Nephron progenitor cell (in vitro differentiated cells): Measurements from ENCODE around the gene LRRC8E.

Experiments used
- DNase-seq: peaks from one replicate; pipeline ENCODE4 v3.0.0; 2021
- H3K27ac Mint-ChIP-seq: 2 replicates; pipeline ENCODE4 v1.8.0; 2021; ENCODE audit warnings: mild to moderate bottlenecking, moderate library complexity, mixed read lengths
- H3K27me3 Mint-ChIP-seq: 2 replicates; pipeline ENCODE4 v1.8.0; 2021; ENCODE audit warnings: mild to moderate bottlenecking, low read depth, mixed read lengths; ENCODE audit not compliant: poor library complexity
- H3K36me3 Mint-ChIP-seq: 2 replicates; pipeline ENCODE4 v1.8.0; 2021; ENCODE audit warnings: low read depth, mixed read lengths
- H3K4me1 Mint-ChIP-seq: 2 replicates; pipeline ENCODE4 v1.8.0; 2021; ENCODE audit warnings: mixed read lengths
- H3K4me3 Mint-ChIP-seq: 2 replicates; pipeline ENCODE4 v1.8.0; 2021; ENCODE audit warnings: mild to moderate bottlenecking, moderate library complexity, mixed read lengths
- H3K9me3 Mint-ChIP-seq: 2 replicates; pipeline ENCODE4 v1.8.0; 2021; ENCODE audit warnings: mild to moderate bottlenecking, moderate library complexity, mixed read lengths
- CTCF ChIP-seq: fragments of 200-600 bp; sonication (generic); IDR thresholded peaks from 2 replicates; pipeline ENCODE4 v1.5.0; 2021; ENCODE audit warnings: antibody characterized with exemption

Gene LRRC8E

GRCh38 chr19:7911508-7912143, 23.3 kb downstream of the LRRC8E start:
- TF ChIP-seq CTCF, result no peak
- DNase-seq, result no peak
- H3K27ac Mint-ChIP-seq, result no peak overlapping the region
- H3K4me3 Mint-ChIP-seq, result no peak overlapping the region
- H3K36me3 Mint-ChIP-seq, result peaks cover 20% of the 10 kb centered on the region
- H3K4me1 Mint-ChIP-seq, result peaks cover 9% of the 10 kb centered on the region
- peaks cover 31% of the 10 kb centered on the region for H3K27me3 Mint-ChIP-seq
- no peaks in the 10 kb centered on the region for H3K9me3 Mint-ChIP-seq

- H3K4me3 Mint-ChIP-seq, result no peak overlapping the region
- no peaks in the 10 kb centered on the region for H3K9me3 Mint-ChIP-seq
- H3K27ac Mint-ChIP-seq, result no peak overlapping the region
- peaks cover 37% of the 10 kb centered on the region for H3K27me3 Mint-ChIP-seq
- no peak for TF ChIP-seq CTCF
- H3K36me3 Mint-ChIP-seq, result peaks cover 20% of the 10 kb centered on the region
- H3K4me1 Mint-ChIP-seq, result peaks cover 13% of the 10 kb centered on the region
- no peak for DNase-seq
These were observed 23.9 kb downstream of the LRRC8E start for GRCh38 chr19:7912144-7912696.

- no peak for DNase-seq
- Mint-ChIP-seq H3K27ac (peak overlapping the region; percentile 61), H3K9me3 (no peaks in the 10 kb centered on the region), H3K4me3 (no peak overlapping the region), H3K36me3 (peaks cover 20% of the 10 kb centered on the region), H3K27me3 (peaks cover 44% of the 10 kb centered on the region), H3K4me1 (peaks cover 15% of the 10 kb centered on the region)
- TF ChIP-seq CTCF, result no peak
These were observed 24.6 kb downstream of the LRRC8E start for GRCh38 chr19:7912697-7913564.

- no peak overlapping the region for H3K4me3 Mint-ChIP-seq
- no peaks in the 10 kb centered on the region for H3K9me3 Mint-ChIP-seq
- DNase-seq, result no peak
- H3K36me3 Mint-ChIP-seq, result peaks cover 20% of the 10 kb centered on the region
- no peak overlapping the region for H3K27ac Mint-ChIP-seq
- peaks cover 18% of the 10 kb centered on the region for H3K4me1 Mint-ChIP-seq
- no peak for TF ChIP-seq CTCF
- H3K27me3 Mint-ChIP-seq, result peaks cover 52% of the 10 kb centered on the region
These were observed 25.3 kb downstream of the LRRC8E start for GRCh38 chr19:7913652-7914051.

- Mint-ChIP-seq H3K27ac (no peak overlapping the region), H3K4me3 (no peak overlapping the region), H3K36me3 (peaks cover 20% of the 10 kb centered on the region), H3K4me1 (peaks cover 18% of the 10 kb centered on the region), H3K9me3 (no peaks in the 10 kb centered on the region), H3K27me3 (peaks cover 56% of the 10 kb centered on the region)
- DNase-seq, result no peak
- TF ChIP-seq CTCF, result no peak
These were observed 25.8 kb downstream of the LRRC8E start for GRCh38 chr19:7914099-7914498.
